A673 (cell line): ENCODE results near the gene BTRC. TPM values are rescaled to one million over a fixed set of nuclear protein-coding genes. Genes with fewer than 3 reads are reported as not detected.

Source experiments
- BruUV-seq: library from RNA; stranded (reverse); fragments of 400-500 nt; replicated peaks from 2 replicates; lab custom pipeline; 2021; lab: Mats Ljungman, UMichigan
- CTCF ChIA-PET: fragments of 300-600 bp; sonication (Branson Sonifier 250); formaldehyde crosslinking; loops from one replicate; lab custom pipeline; 2022; ENCODE audit warnings: antibody characterized with exemption; lab: Charles Lee
- POLR2A ChIA-PET: fragments of 300-600 bp; sonication (Branson Sonifier 250); formaldehyde crosslinking; loops from one replicate; lab custom pipeline; 2022; ENCODE audit warnings: antibody characterized with exemption; ENCODE audit not compliant: low non-redundant PET; lab: Charles Lee
- DNase-seq: peaks from one replicate; pipeline ENCODE4 v3.0.0-alpha.2; 2015; ENCODE audit warnings: low spot score
- H3K27ac ChIP-seq: fragments of 200-600 bp; sonication (generic); 2 replicates; pipeline ENCODE4 v1.5.1; 2016; ENCODE audit warnings: mixed run types, low read depth, mild to moderate bottlenecking, mixed read lengths, antibody characterized with exemption, low read length; ENCODE audit not compliant: poor library complexity, severe bottlenecking
- H3K27me3 ChIP-seq: fragments of 200-600 bp; sonication (generic); replicated peaks from 2 replicates; pipeline ENCODE4 v1.6.1; 2017; ENCODE audit warnings: mixed run types, low read depth, mild to moderate bottlenecking, mixed read lengths, antibody characterized with exemption, low read length; ENCODE audit not compliant: insufficient read depth, poor library complexity
- H3K36me3 ChIP-seq: fragments of 200-600 bp; sonication (generic); 2 replicates; pipeline ENCODE4 v1.6.1; 2016; ENCODE audit warnings: mixed run types, mild to moderate bottlenecking, mixed read lengths, antibody characterized with exemption, low read length; ENCODE audit not compliant: insufficient read depth, poor library complexity, severe bottlenecking
- H3K4me1 ChIP-seq: fragments of 200-600 bp; sonication (generic); 2 replicates; pipeline ENCODE4 v1.6.1; 2017; ENCODE audit warnings: mixed run types, mild to moderate bottlenecking, mixed read lengths, antibody characterized with exemption, low read length; ENCODE audit not compliant: insufficient read depth, poor library complexity, severe bottlenecking
- H3K4me3 ChIP-seq: fragments of 200-600 bp; sonication (generic); 2 replicates; pipeline ENCODE4 v1.5.1; 2016; ENCODE audit warnings: low read depth, mixed run types, mild to moderate bottlenecking, mixed read lengths, low read length; ENCODE audit not compliant: poor library complexity, severe bottlenecking
- H3K9me3 ChIP-seq: fragments of 200-600 bp; sonication (generic); 2 replicates; pipeline ENCODE4 v1.6.1; 2016; ENCODE audit warnings: mixed run types, low read depth, mild to moderate bottlenecking, mixed read lengths, antibody characterized with exemption, low read length; ENCODE audit not compliant: poor library complexity, severe bottlenecking
- EZH2 ChIP-seq: fragments of 200-600 bp; sonication (generic); IDR thresholded peaks from 2 replicates; pipeline ENCODE4 v1.6.1; 2017; ENCODE audit warnings: borderline replicate concordance, low read depth, mild to moderate bottlenecking, mixed read lengths, antibody characterized with exemption, low read length; ENCODE audit not compliant: poor library complexity, severe bottlenecking
- intact Hi-C: fragments of 100-400 bp; cut with micrococcal nuclease; formaldehyde crosslinking; loops from one replicate; pipeline ENCODE4 v1.10.0; 2022; ENCODE audit not compliant: unreplicated experiment
- total RNA-seq: library from RNA; stranded (reverse); gene quantifications from 2 replicates; pipeline ENCODE4 v1.2.3, GENCODE V29; 2021
- TF ChIP-seq, protein P1 (sequence below): fragments of 300-800, 200-600 bp; sonication (generic); conservative IDR thresholded peaks from 2 replicates; pipeline ENCODE4 v1.5.1; 2017; ENCODE audit warnings: low read depth, mild to moderate bottlenecking, antibody characterized with exemption, low read length, moderate library complexity, mixed read lengths

BTRC gene
- total RNA-seq, 1 experiment from 2014 or later, result 22.6 TPM

DNA sequence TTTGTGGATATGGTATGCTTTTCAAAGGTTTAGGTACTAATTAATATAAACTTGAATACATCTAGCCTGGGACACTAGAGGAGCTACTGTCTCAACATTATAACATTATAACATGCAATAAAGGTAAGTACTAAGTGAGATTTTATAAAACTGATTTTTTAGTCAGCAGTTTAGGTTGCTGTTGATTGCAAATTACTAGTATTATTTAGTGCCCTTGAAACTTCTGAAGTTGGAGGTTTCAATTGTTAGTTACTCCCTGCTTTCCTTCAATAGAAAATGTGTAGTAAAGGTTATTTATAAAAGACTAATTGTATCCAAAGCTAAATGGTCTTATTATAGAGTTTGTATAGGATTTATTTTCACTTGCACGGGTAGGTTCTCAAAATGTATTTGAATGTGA lies 138.8 kb downstream of the BTRC start:
- no peak for DNase-seq
- intact Hi-C loops, result no loop called here
- no peak for TF ChIP-seq EZH2
- TF ChIP-seq, protein P1, sequence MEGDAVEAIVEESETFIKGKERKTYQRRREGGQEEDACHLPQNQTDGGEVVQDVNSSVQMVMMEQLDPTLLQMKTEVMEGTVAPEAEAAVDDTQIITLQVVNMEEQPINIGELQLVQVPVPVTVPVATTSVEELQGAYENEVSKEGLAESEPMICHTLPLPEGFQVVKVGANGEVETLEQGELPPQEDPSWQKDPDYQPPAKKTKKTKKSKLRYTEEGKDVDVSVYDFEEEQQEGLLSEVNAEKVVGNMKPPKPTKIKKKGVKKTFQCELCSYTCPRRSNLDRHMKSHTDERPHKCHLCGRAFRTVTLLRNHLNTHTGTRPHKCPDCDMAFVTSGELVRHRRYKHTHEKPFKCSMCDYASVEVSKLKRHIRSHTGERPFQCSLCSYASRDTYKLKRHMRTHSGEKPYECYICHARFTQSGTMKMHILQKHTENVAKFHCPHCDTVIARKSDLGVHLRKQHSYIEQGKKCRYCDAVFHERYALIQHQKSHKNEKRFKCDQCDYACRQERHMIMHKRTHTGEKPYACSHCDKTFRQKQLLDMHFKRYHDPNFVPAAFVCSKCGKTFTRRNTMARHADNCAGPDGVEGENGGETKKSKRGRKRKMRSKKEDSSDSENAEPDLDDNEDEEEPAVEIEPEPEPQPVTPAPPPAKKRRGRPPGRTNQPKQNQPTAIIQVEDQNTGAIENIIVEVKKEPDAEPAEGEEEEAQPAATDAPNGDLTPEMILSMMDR, result no peak
- peaks cover 28% of the 10 kb centered on the region for H3K4me1 ChIP-seq
- H3K27me3 ChIP-seq, result peaks cover 13% of the 10 kb centered on the region
- no peaks in the 10 kb centered on the region for H3K9me3 ChIP-seq
- CTCF ChIA-PET, result no interaction called here
- H3K36me3 ChIP-seq, result no peaks in the 10 kb centered on the region
- H3K27ac ChIP-seq, result no peak overlapping the region
- no peak overlapping the region for H3K4me3 ChIP-seq
- POLR2A ChIA-PET, result no interaction called here
- no TSS peak for BruUV-seq

DNA sequence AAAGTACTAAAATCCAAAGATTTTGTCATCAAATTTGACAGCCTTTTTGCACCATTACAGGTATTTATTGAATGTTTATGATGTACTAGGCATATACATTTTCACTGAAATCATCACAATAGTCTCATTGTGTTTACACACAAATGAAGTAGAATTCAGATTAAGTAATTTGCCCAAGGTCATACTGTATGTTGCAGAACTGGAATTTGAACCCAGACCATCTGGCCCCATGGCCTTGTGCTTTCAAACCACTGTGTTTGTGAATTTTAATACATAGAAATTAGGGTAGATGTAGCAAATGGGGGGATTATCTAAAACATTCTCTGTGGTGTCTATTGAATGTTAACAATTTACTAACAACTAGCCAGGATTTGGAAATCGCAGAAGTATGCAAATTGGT lies 139.3 kb downstream of the BTRC start:
- no peak for DNase-seq
- BruUV-seq, result no TSS peak
- Histone ChIP-seq H3K4me3 (no peak overlapping the region), H3K27ac (no peak overlapping the region), H3K27me3 (peaks cover 9% of the 10 kb centered on the region), H3K4me1 (peaks cover 28% of the 10 kb centered on the region), H3K9me3 (no peaks in the 10 kb centered on the region), H3K36me3 (no peaks in the 10 kb centered on the region)
- TF ChIP-seq, protein P1, result no peak
- TF ChIP-seq EZH2, result no peak
- intact Hi-C loops, result no loop called here
- ChIA-PET CTCF (no interaction called here), POLR2A (no interaction called here)

DNA sequence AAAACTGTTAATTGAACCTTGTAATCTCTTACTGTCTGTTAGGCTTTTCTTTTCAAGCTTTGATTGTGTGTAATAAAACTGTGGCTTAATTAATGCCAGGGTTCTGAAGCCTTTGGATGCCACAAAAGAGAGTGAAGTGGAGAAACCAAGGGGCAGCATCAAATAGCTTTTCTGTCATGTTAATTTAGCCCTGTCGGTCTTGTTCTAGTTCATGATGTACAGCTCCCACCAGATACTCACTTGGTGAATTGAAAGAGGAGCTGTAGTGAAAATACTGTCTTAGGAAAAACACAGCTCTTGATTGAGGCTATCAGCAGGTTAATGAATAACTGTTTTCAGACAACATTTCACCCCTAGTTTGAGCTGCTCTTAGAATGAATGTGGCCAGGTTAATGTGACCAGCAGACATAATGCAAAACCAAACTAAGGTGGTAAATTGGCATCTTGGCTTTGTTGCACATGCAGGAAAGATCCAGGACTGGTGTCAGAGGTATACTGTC lies 139.9 kb downstream of the BTRC start:
- DNase-seq, result no peak
- intact Hi-C loops, result no loop called here
- POLR2A ChIA-PET, result no interaction called here
- no peak overlapping the region for H3K4me3 ChIP-seq
- TF ChIP-seq EZH2, result no peak
- TF ChIP-seq, protein P1, result no peak
- CTCF ChIA-PET, result no interaction called here
- BruUV-seq, result no TSS peak
- H3K9me3 ChIP-seq, result no peaks in the 10 kb centered on the region
- H3K36me3 ChIP-seq, result no peaks in the 10 kb centered on the region
- no peak overlapping the region for H3K27ac ChIP-seq
- peaks cover 27% of the 10 kb centered on the region for H3K4me1 ChIP-seq
- H3K27me3 ChIP-seq, result peaks cover 3% of the 10 kb centered on the region
